Fibroblast of villous mesenchyme (primary cell): ENCODE results near the gene PDZD2. TPM values are rescaled to one million over a fixed set of nuclear protein-coding genes. Genes with fewer than 3 reads are reported as not detected.

Source experiments
- DNase-seq: peaks from one replicate; pipeline ENCODE4 v3.0.0-alpha.2; 2010; ENCODE audit warnings: low read depth
- H3K4me3 ChIP-seq: 2 replicates; pipeline ENCODE4 v1.5.1; 2011; ENCODE audit warnings: low read depth, mild to moderate bottlenecking, low read length
- total RNA-seq: library from RNA; depleted of rRNA; stranded (reverse); fragments of >200 nt; gene quantifications from 2 replicates; pipeline ENCODE4 v1.2.3, GENCODE V29; 2012
- TF ChIP-seq, protein P1 (sequence below): IDR thresholded peaks from 2 replicates; pipeline ENCODE4 v1.5.1; 2012; ENCODE audit warnings: low read depth, mild to moderate bottlenecking, low read length; ENCODE audit not compliant: insufficient read depth

Gene PDZD2
- total RNA-seq, 1 donor, result 2.6 TPM

DNA sequence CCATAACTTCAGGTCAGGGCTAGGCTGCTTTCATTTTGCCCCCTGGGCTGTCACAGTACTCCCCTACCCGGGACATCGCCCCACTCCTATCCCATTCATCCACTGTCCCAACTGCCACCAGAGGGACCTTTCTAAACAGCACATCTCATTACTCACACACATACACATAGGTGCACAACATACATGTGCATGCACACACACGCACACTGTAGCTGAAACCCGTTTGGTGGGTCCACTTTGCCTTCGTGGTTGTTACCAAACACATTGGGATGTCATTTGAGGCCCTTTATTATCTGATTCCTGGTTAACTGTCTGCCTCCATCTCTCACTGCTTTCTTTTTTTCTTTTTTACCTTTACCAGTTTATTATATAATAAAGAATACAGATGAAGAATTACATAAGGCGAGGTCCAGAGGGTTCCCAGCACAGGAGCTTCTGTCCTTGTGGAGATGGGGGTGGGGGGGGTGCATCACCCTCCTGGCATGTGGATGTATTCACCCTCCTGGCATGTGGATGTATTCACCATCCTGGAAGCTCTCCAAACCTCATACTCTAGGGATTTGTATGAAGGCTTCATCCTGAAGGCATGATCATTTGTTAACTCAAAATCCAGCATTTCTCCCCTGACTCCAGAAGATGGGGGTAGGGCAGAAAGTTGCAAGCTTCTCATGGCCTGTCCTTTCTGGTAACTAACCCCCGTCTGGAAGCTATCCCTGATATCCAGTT lies 349.2 kb downstream of the PDZD2 start:
- no peak overlapping the region for H3K4me3 ChIP-seq
- TF ChIP-seq, protein P1, sequence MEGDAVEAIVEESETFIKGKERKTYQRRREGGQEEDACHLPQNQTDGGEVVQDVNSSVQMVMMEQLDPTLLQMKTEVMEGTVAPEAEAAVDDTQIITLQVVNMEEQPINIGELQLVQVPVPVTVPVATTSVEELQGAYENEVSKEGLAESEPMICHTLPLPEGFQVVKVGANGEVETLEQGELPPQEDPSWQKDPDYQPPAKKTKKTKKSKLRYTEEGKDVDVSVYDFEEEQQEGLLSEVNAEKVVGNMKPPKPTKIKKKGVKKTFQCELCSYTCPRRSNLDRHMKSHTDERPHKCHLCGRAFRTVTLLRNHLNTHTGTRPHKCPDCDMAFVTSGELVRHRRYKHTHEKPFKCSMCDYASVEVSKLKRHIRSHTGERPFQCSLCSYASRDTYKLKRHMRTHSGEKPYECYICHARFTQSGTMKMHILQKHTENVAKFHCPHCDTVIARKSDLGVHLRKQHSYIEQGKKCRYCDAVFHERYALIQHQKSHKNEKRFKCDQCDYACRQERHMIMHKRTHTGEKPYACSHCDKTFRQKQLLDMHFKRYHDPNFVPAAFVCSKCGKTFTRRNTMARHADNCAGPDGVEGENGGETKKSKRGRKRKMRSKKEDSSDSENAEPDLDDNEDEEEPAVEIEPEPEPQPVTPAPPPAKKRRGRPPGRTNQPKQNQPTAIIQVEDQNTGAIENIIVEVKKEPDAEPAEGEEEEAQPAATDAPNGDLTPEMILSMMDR, result no peak

GRCh38 chr5:31990081-31990650 lies 351.2 kb downstream of the PDZD2 start:
- TF ChIP-seq, protein P1, result no peak
- peak; percentile 69 for DNase-seq
- H3K4me3 ChIP-seq, result no peak overlapping the region

More for the DNA sequence above, 349.2 kb downstream of the PDZD2 start:
- peak; percentile 80 for DNase-seq

GRCh38 chr5:31990701-31991110 lies 351.8 kb downstream of the PDZD2 start:
- peak; percentile 64 for DNase-seq
- TF ChIP-seq, protein P1, result no peak
- no peak overlapping the region for H3K4me3 ChIP-seq

GRCh38 chr5:31992377-31992776 lies 353.4 kb downstream of the PDZD2 start:
- no peak overlapping the region for H3K4me3 ChIP-seq
- DNase-seq, result no peak
- TF ChIP-seq, protein P1, result no peak

DNA sequence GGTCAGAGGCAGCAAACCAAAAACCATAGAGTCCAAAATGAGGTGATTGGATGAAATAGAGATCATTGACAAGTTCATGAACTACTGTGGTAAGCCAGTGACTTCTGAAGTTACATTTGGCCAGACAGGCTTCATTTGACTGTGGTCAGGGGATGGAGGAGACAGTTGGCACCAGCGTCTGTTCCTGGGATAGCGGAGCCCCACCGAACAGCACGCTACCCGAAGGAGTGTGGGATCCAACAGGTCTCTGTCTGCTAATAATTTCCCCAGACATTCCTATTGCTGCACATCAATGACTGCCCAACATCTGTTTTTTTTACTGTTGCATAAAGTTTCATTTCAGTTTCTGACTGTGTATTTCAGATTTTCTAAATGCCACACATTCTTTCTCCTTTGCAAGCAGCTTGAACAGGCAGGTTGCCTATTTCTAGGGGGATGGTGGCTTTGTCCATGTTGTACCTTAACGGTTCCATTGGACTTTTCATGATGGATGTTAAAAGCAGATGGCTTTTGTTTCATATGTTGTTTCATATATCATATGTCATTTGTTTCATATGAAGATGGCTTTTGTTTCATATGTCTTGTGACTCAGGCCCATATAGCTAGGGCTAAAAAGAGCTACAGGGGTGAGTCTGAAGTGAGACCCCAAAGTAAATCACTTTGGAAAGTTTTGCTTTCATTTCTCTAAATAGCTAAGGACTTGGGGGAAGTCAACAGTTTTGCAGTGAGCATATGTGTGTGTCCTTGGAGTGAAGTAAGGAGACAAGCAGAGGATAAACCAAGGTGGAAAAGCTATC lies 354.4 kb downstream of the PDZD2 start:
- no peak overlapping the region for H3K4me3 ChIP-seq
- TF ChIP-seq, protein P1, result no peak
- DNase-seq, result peak; percentile 34

DNA sequence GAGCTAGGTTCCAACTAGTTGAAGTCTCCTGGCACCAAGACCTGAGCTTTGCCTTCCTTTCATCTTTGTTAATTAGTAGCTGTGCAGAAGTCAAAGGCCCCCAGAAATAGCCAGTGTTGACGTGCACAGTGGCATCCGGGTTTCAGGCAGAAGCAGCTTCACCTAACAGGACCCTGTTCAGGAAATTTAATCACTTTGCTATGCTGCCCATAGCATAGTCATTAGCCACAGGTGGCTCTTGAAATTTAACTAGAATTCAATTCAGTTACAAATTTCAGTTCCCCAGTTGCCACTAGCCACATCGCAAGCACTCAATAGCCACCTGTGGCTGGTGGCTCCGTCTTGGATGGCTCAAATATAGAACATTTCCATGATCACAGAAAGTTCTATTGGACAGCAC lies 356.1 kb downstream of the PDZD2 start:
- TF ChIP-seq, protein P1, result no peak
- H3K4me3 ChIP-seq, result no peak overlapping the region
- no peak for DNase-seq
